ENCODE measurements around the gene SAE1.

GRCh38 chr19:47086280-47086679 lies 44.4 kb upstream of the SAE1 start:
- no peak for TF ChIP-seq CTCF (IDR thresholded peaks at IDR 0.05)
- TF ChIP-seq POLR2A (IDR thresholded peaks at IDR 0.05), result no peak
